MCF 10A (cell line): ENCODE measurements around the gene PDE7B. TPM values are rescaled to one million over a fixed set of nuclear protein-coding genes. Genes with fewer than 3 reads are reported as not detected.

Experiments
- BruUV-seq: library from RNA; stranded (reverse); fragments of 400-500 nt; replicated peaks from 2 replicates; lab custom pipeline; 2021; lab: Mats Ljungman, UMichigan
- CTCF ChIA-PET: fragments of 300-600 bp; sonication (Branson Sonifier 250); formaldehyde crosslinking; extraction: SDS; loops from one replicate; lab custom pipeline; 2021; ENCODE audit warnings: antibody characterized with exemption, inconsistent platforms; lab: Yijun Ruan, JAX
- POLR2A ChIA-PET: fragments of 300-600, 350-650 bp; sonication (Branson Sonifier 250); formaldehyde crosslinking; extraction: SDS; loops from one replicate; lab custom pipeline; 2020; ENCODE audit warnings: antibody characterized with exemption, inconsistent platforms; lab: Yijun Ruan, JAX
- DNase-seq: peaks from one replicate; pipeline ENCODE4 v3.0.0-alpha.2; 2018; ENCODE audit not compliant: unreplicated experiment
- H3K27ac Mint-ChIP-seq: one replicate; pipeline ENCODE4 v1.8.0; 2022; ENCODE audit warnings: mild to moderate bottlenecking, low read depth, mixed read lengths; ENCODE audit not compliant: unreplicated experiment
- H3K27me3 Mint-ChIP-seq: one replicate; pipeline ENCODE4 v1.8.0; 2022; ENCODE audit warnings: mixed read lengths; ENCODE audit not compliant: insufficient read depth, unreplicated experiment
- H3K36me3 Mint-ChIP-seq: one replicate; pipeline ENCODE4 v1.8.0; 2022; ENCODE audit warnings: mild to moderate bottlenecking, moderate library complexity, mixed read lengths; ENCODE audit not compliant: insufficient read depth, unreplicated experiment
- H3K4me1 Mint-ChIP-seq: one replicate; pipeline ENCODE4 v1.8.0; 2022; ENCODE audit warnings: mixed read lengths; ENCODE audit not compliant: insufficient read depth, unreplicated experiment
- H3K4me3 Mint-ChIP-seq: one replicate; pipeline ENCODE4 v1.8.0; 2022; ENCODE audit warnings: mild to moderate bottlenecking, moderate library complexity, mixed read lengths; ENCODE audit not compliant: unreplicated experiment
- H3K9me3 Mint-ChIP-seq: one replicate; pipeline ENCODE4 v1.8.0; 2022; ENCODE audit warnings: mixed read lengths; ENCODE audit not compliant: unreplicated experiment
- CTCF ChIP-seq: fragments of 200-600 bp; IDR thresholded peaks from one replicate; pipeline ENCODE4 v1.8.0; 2022; ENCODE audit warnings: antibody characterized with exemption, mild to moderate bottlenecking; ENCODE audit not compliant: unreplicated experiment
- intact Hi-C: fragments of 100-400 bp; cut with micrococcal nuclease; formaldehyde crosslinking; loops from 2 replicates; pipeline ENCODE4 v1.14.1; 2022
- total RNA-seq: library from RNA; stranded (reverse); gene quantifications from 2 replicates; pipeline ENCODE4 v1.2.3, GENCODE V29; 2022

The PDE7B gene
- total RNA-seq, 1 experiment from 2014 or later: 1.4 TPM

DNA sequence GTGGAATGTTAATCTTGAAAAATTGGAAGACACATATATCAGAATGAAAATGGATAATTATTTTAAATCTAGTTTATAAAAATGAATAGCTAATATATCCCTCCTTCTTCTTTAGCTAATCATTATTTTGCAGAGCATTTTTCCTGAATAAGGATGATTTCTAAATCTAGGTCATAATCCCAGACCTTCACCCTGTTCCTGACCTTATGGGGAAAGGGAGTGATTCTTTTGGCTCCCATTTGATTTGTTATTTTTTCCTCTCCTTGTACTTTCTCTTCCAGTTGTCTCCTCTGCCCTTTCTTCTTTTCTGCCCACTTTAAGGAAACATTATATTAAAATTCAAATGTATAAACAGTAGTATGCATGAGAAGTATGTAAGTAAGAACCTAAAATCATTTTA, 208.6 kb downstream of the PDE7B start:
- Mint-ChIP-seq H3K27ac (no peak overlapping the region), H3K4me3 (no peak overlapping the region), H3K4me1 (no peaks in the 10 kb centered on the region), H3K36me3 (no peaks in the 10 kb centered on the region), H3K27me3 (no peaks in the 10 kb centered on the region), H3K9me3 (no peaks in the 10 kb centered on the region)
- ChIA-PET CTCF (no interaction called here), POLR2A (no interaction called here)
- BruUV-seq: no TSS peak
- TF ChIP-seq CTCF: no peak
- DNase-seq: no peak
- intact Hi-C loops: no loop called here

DNA sequence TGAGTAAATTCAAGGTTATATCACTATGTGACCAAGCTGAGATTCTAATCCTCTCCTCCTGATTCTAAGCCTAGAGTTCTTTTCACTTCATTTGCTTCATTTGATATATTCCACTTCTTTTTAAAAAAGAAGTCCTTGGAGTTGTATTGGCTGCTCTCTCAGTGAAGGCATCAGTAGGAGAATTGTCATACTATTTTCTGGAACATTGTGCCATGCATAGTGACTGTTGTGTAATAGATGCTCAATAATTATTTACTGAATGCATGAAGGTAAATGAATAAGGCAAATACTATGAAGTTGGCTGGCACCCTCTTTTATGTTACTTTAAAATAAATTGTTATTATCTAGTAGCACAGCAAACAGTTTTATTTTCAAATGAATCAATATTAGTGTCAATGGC, 209.3 kb downstream of the PDE7B start:
- H3K4me1 Mint-ChIP-seq: peaks cover 2% of the 10 kb centered on the region
- no peak overlapping the region for H3K4me3 Mint-ChIP-seq
- ChIA-PET POLR2A (no interaction called here), CTCF (no interaction called here)
- no peaks in the 10 kb centered on the region for H3K9me3 Mint-ChIP-seq
- DNase-seq: no peak
- BruUV-seq: no TSS peak
- no peaks in the 10 kb centered on the region for H3K36me3 Mint-ChIP-seq
- no peaks in the 10 kb centered on the region for H3K27me3 Mint-ChIP-seq
- no peak overlapping the region for H3K27ac Mint-ChIP-seq
- TF ChIP-seq CTCF: no peak
- intact Hi-C loops: no loop called here

DNA sequence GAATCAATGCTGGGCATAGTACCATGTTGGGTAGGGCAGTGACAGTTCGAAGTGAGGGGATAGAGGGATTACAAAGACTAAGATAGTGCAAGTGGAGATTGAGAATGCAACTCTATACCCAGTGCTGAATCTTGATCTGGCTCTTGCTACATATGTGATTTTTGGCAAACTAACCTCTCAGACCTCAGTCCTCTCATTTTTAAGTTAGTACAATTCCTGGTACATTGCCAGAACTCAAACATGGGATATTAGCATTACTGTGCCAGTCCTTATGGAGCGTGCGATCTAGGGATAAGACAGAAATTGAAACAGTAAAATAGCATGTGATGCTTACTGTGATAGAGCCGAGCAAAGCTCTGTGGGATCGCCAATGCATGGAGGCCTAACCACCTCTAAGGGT, 210.2 kb downstream of the PDE7B start:
- no peak overlapping the region for H3K4me3 Mint-ChIP-seq
- no peaks in the 10 kb centered on the region for H3K36me3 Mint-ChIP-seq
- no peak for TF ChIP-seq CTCF
- no peak for DNase-seq
- H3K27me3 Mint-ChIP-seq: no peaks in the 10 kb centered on the region
- POLR2A ChIA-PET: no interaction called here
- CTCF ChIA-PET: interaction anchor here (0.5 to 0.7 kb wide), 2 partner anchors 164 to 476 kb away, joined by 3 read pairs; no protein-coding TSS in a partner anchor
- peaks cover 9% of the 10 kb centered on the region for H3K4me1 Mint-ChIP-seq
- no TSS peak for BruUV-seq
- H3K27ac Mint-ChIP-seq: no peak overlapping the region
- no peaks in the 10 kb centered on the region for H3K9me3 Mint-ChIP-seq
- intact Hi-C loops: no loop called here

DNA sequence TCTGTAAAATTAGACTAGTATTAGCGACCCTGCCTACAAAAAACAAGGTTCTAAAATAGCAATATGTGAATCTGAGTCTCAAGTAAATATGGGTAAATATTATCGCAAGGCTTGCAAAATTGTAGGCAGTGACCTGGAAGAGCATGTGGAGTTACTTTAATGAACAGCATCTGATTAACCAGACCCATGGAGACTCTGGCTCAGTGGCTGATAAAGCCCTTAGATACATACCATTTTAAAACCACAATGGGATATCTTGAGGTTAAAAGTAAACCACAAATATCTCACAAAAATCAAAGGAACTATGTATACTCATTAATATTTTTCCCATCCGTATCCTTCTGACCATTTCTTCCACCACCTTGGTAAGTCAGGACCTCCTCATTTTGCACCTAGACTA, 211.6 kb downstream of the PDE7B start:
- Mint-ChIP-seq H3K27me3 (no peaks in the 10 kb centered on the region), H3K36me3 (no peaks in the 10 kb centered on the region), H3K4me1 (peaks cover 20% of the 10 kb centered on the region), H3K4me3 (no peak overlapping the region), H3K27ac (no peak overlapping the region), H3K9me3 (no peaks in the 10 kb centered on the region)
- no TSS peak for BruUV-seq
- no peak for DNase-seq
- no peak for TF ChIP-seq CTCF
- POLR2A ChIA-PET: no interaction called here
- intact Hi-C loops: no loop called here
- CTCF ChIA-PET: no interaction called here
